Effector memory CD4-positive, alpha-beta T cell (primary cell): ENCODE data around the gene TAF3.

Experiments
- DNase-seq, 3 donors: peaks; one replicate each; pipeline ENCODE4 v3.0.0-alpha.2; 2020
- H3K27ac ChIP-seq: 2 replicates; pipeline ENCODE4 v1.7.0; 2013; ENCODE audit warnings: mild to moderate bottlenecking, low read length, moderate library complexity; ENCODE audit not compliant: insufficient read depth, poor library complexity, severe bottlenecking
- H3K27me3 ChIP-seq: replicated peaks from 2 replicates; pipeline ENCODE4 v1.7.0; 2013; ENCODE audit warnings: mild to moderate bottlenecking, low read length; ENCODE audit not compliant: insufficient read depth, control insufficient read depth, poor library complexity, severe bottlenecking
- H3K36me3 ChIP-seq: 2 replicates; pipeline ENCODE4 v1.7.0; 2013; ENCODE audit warnings: mild to moderate bottlenecking, low read length, moderate library complexity; ENCODE audit not compliant: control insufficient read depth, insufficient read depth
- H3K4me1 ChIP-seq: 2 replicates; pipeline ENCODE4 v1.7.0; 2013; ENCODE audit warnings: low read length, mild to moderate bottlenecking; ENCODE audit not compliant: control insufficient read depth, insufficient read depth, poor library complexity, severe bottlenecking
- H3K4me3 ChIP-seq: 2 replicates; pipeline ENCODE4 v1.7.0; 2013; ENCODE audit warnings: low read length, low read depth, mild to moderate bottlenecking; ENCODE audit not compliant: insufficient read depth, poor library complexity, severe bottlenecking
- H3K9me3 ChIP-seq: 2 replicates; pipeline ENCODE4 v1.7.0; 2013; ENCODE audit warnings: mild to moderate bottlenecking, low read length, moderate library complexity; ENCODE audit not compliant: control insufficient read depth

Gene TAF3

DNA sequence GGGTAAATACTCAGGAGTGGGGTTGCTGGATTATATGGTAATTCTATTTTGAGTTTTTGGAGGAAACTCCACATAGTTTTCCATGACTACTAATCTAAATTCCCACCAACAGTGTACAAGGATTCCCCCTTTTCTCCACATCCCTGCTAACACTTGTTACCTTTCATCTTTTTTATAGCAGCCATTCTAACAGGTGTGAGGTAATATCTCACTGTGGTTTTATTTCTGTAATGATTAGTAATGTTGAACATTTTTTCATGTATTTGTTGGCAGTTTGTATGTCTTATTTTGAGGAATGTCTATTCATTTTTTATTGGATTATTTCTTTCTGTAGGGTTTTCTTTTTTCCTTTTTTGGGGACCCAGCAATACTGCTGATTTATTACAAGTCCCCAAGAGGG is 14.9 kb downstream of the TAF3 start:
- Histone ChIP-seq H3K4me3 (no peak overlapping the region), H3K4me1 (no peaks in the 10 kb centered on the region), H3K36me3 (peaks cover 6% of the 10 kb centered on the region), H3K27ac (no peak overlapping the region), H3K27me3 (no peaks in the 10 kb centered on the region), H3K9me3 (no peaks in the 10 kb centered on the region)
- no peak for DNase-seq

DNA sequence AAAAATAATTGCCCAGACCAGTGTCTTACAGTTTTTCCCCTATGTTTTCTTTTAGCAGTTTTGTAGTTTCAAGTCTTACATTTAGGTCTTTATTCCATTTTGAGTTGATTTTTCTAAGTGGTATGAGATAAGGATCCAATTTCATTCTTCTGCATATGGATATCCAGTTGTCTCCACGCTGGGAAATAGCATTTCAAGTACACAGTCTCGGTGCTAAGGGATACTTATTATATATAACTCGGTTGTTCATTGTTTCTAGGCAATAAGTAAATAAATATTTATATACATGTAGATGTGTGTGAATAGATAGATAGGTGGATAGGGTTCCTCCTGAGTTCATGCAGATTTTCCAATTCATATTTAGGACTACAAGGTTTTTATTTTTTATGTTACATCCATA is 16.0 kb downstream of the TAF3 start:
- Histone ChIP-seq H3K27me3 (no peaks in the 10 kb centered on the region), H3K4me1 (no peaks in the 10 kb centered on the region), H3K36me3 (peaks cover 6% of the 10 kb centered on the region), H3K9me3 (no peaks in the 10 kb centered on the region), H3K4me3 (no peak overlapping the region), H3K27ac (no peak overlapping the region)
- DNase-seq = no peak

DNA sequence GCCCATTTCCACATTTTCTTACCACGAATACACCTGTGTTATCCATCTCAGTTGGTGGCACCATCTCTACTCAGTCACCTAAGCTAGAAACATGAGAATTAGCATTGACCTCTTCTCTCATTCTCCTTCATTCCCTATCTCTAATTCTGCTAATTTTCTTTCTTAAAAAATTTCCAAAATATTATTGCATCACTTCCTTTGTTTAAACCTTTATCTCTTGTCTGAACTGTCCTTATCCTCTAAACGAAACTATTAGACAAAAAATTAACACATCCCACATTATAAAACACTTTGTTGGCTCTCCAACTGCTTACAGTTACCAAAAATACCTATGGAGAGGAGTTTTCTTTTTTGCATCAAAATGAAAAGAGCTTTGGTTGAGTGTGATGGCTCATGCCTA is 18.3 kb downstream of the TAF3 start:
- no peak overlapping the region for H3K4me3 ChIP-seq
- peaks cover 8% of the 10 kb centered on the region for H3K36me3 ChIP-seq
- DNase-seq = no peak
- H3K9me3 ChIP-seq = no peaks in the 10 kb centered on the region
- H3K4me1 ChIP-seq = no peaks in the 10 kb centered on the region
- H3K27me3 ChIP-seq = no peaks in the 10 kb centered on the region
- no peak overlapping the region for H3K27ac ChIP-seq

DNA sequence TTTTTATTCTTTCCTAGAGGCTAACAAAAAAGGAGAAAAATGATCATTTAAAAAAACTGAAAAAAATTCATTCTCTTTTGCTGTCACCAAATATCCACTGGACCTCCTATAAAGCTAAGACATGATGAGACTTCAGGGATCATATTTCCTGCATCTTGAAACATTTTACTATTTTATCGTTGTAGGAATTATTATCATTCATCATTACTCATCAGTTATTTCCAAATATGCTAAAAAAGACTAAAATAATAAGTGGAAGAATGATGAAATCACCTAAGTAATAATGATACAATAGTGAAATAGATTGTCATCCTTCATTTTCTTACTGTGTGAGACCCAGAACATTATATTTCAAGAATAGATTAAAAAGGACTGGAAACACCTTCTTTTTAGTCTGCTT is 28.3 kb downstream of the TAF3 start:
- no peak for DNase-seq
- Histone ChIP-seq H3K36me3 (peaks cover 3% of the 10 kb centered on the region), H3K4me3 (no peak overlapping the region), H3K27ac (no peak overlapping the region), H3K9me3 (no peaks in the 10 kb centered on the region), H3K4me1 (no peaks in the 10 kb centered on the region), H3K27me3 (no peaks in the 10 kb centered on the region)

- Histone ChIP-seq H3K36me3 (no peaks in the 10 kb centered on the region), H3K4me1 (no peaks in the 10 kb centered on the region), H3K9me3 (no peaks in the 10 kb centered on the region), H3K4me3 (no peak overlapping the region), H3K27me3 (no peaks in the 10 kb centered on the region), H3K27ac (no peak overlapping the region)
- no peak for DNase-seq
Observed at GRCh38 chr10:7853226-7853842, 35.0 kb downstream of the TAF3 start.

DNA sequence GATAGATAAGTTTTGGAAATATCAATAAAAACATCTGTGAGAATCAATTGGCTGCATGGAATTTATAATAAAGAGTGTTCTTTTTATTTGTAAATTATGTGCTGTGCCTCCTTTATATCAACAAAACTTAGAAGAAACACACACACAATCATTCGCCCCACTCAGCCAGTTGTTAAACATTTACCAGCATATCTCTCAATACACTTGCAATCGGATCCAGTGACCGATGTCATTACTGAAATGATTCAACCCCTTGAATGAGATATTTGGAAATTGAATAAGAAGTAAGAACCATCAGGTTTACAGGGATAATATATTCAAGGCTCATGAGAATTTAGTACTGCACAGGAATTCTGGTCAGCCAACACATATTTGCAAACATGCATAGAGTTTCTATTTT is 35.6 kb downstream of the TAF3 start:
- no peaks in the 10 kb centered on the region for H3K27me3 ChIP-seq
- H3K4me3 ChIP-seq = no peak overlapping the region
- DNase-seq = no peak
- H3K9me3 ChIP-seq = no peaks in the 10 kb centered on the region
- H3K36me3 ChIP-seq = no peaks in the 10 kb centered on the region
- H3K27ac ChIP-seq = no peak overlapping the region
- H3K4me1 ChIP-seq = no peaks in the 10 kb centered on the region

GRCh38 chr10:7855205-7855604 is 36.9 kb downstream of the TAF3 start:
- no peaks in the 10 kb centered on the region for H3K36me3 ChIP-seq
- H3K9me3 ChIP-seq = no peaks in the 10 kb centered on the region
- H3K4me3 ChIP-seq = no peak overlapping the region
- H3K4me1 ChIP-seq = no peaks in the 10 kb centered on the region
- no peak overlapping the region for H3K27ac ChIP-seq
- no peaks in the 10 kb centered on the region for H3K27me3 ChIP-seq
- DNase-seq = no peak

GRCh38 chr10:7856678-7857077 is 38.4 kb downstream of the TAF3 start:
- Histone ChIP-seq H3K27me3 (no peaks in the 10 kb centered on the region), H3K9me3 (peaks cover 6% of the 10 kb centered on the region), H3K4me3 (no peak overlapping the region), H3K27ac (no peak overlapping the region), H3K4me1 (no peaks in the 10 kb centered on the region), H3K36me3 (no peaks in the 10 kb centered on the region)
- no peak for DNase-seq

DNA sequence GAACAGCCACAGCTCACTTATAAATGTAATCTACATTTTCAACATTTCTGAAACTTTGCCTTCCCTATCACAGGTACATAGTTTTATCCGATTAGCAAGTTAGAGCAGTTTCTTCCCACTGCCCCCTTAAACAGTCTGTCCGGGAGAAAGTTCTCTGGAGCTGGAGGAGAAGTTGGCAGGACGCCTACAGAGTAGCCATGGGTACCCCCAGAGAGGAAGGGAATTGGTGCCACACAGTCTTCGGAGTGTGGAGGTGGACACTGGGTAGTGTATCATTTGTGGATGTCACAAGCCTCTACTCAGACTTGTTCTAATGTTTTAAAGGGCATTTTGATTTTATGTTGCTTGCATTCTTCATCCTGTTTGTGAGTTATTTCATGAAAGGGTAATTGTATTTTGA is 39.0 kb downstream of the TAF3 start:
- Histone ChIP-seq H3K27me3 (no peaks in the 10 kb centered on the region), H3K27ac (no peak overlapping the region), H3K36me3 (no peaks in the 10 kb centered on the region), H3K9me3 (peaks cover 8% of the 10 kb centered on the region), H3K4me1 (no peaks in the 10 kb centered on the region), H3K4me3 (no peak overlapping the region)
- no peak for DNase-seq

DNA sequence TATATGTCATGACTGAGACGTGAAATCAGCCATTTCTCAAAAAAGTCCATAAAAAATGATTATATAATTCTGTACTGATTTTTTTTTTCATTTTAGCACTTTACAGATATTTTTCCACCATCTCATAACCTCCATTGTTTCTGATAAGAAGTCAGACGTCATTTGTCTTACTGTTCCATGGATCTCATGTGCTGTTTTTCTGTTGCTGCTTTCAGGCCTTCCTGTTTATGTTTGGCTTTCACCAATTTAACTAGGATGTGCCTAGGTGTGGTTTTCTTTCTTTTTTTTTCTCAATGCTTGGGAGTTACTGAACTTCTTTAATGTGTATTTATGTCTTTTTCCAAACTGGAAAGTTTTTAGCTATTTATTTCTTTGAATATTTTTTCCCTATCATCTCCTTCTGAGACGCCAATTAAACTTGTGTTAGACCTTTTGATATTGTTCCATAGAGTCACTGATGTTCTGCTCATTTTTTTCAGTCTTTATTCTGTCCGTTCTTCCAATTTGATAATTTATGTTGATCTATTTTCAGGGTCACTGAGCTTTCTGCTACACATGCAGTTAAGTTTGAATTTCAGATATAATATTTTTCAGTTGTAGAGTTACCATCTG is 43.3 kb downstream of the TAF3 start:
- H3K4me1 ChIP-seq = no peaks in the 10 kb centered on the region
- no peak overlapping the region for H3K27ac ChIP-seq
- no peak overlapping the region for H3K4me3 ChIP-seq
- H3K27me3 ChIP-seq = no peaks in the 10 kb centered on the region
- DNase-seq = no peak
- H3K9me3 ChIP-seq = peaks cover 8% of the 10 kb centered on the region
- H3K36me3 ChIP-seq = no peaks in the 10 kb centered on the region
